NB4 (cell line): Measurements from ENCODE around the gene ADSS1.

Source experiments
- CTCF ChIP-seq: IDR thresholded peaks from one replicate; pipeline ENCODE4 v1.5.1; 2012; ENCODE audit warnings: low read depth, low read length
- MAX ChIP-seq: IDR thresholded peaks from 2 replicates; pipeline ENCODE4 v1.6.1; 2011; ENCODE audit warnings: low read depth, low read length
- MYC ChIP-seq: IDR thresholded peaks from 2 replicates; pipeline ENCODE4 v1.6.1; 2011; ENCODE audit warnings: low read depth, low read length

GRCh38 chr14:104685998-104686610 lies 37.9 kb upstream of the ADSS1 start:
- no peak for TF ChIP-seq MYC
- TF ChIP-seq CTCF = no peak
- TF ChIP-seq MAX = no peak
